SJSA1 (cell line): ENCODE results near the gene C11orf98. TPM values are rescaled to one million over a fixed set of nuclear protein-coding genes. Genes with fewer than 3 reads are reported as not detected.
"Not testable (repeated sequence)": the region's sequence is repeated elsewhere in the genome, so short reads cannot be mapped to it uniquely, and the experiment has no call there.

ENCODE experiments used
- DNase-seq, 2 experiments: peaks; one replicate each; pipeline ENCODE4 v3.0.0-alpha.2; 2015 to 2020; ENCODE audit warnings: low spot score in 2 of 2, low read depth in 1 of 2
- H3K27ac ChIP-seq: fragments of 250-450 bp; sonication (Bioruptor Pico); 2 replicates; pipeline ENCODE4 v1.5.1; 2020; ENCODE audit warnings: mild to moderate bottlenecking, moderate library complexity
- H3K27me3 ChIP-seq: fragments of 250-450 bp; sonication (Bioruptor Pico); replicated peaks from 2 replicates; pipeline ENCODE4 v1.5.1; 2020; ENCODE audit warnings: mild to moderate bottlenecking, moderate library complexity
- H3K36me3 ChIP-seq: fragments of 250-450 bp; sonication (Bioruptor Pico); 2 replicates; pipeline ENCODE4 v1.5.1; 2020; ENCODE audit warnings: mild to moderate bottlenecking
- H3K4me1 ChIP-seq: fragments of 250-450 bp; sonication (Bioruptor Pico); replicated peaks from 2 replicates; pipeline ENCODE4 v1.6.1; 2021; ENCODE audit warnings: mild to moderate bottlenecking
- H3K4me3 ChIP-seq: fragments of 250-450 bp; sonication (Bioruptor Pico); 2 replicates; pipeline ENCODE4 v1.5.1; 2020; ENCODE audit warnings: mild to moderate bottlenecking
- H3K9me3 ChIP-seq: fragments of 250-450 bp; sonication (Bioruptor Pico); replicated peaks from 2 replicates; pipeline ENCODE4 v1.5.1; 2020; ENCODE audit warnings: mild to moderate bottlenecking
- total RNA-seq: library from RNA; depleted of rRNA; stranded (reverse); fragments of >200 nt; shearing (Covaris generic); gene quantifications from 2 replicates; pipeline ENCODE4 v1.2.3, GENCODE V29; 2014; rRNA removed

Gene C11orf98
- total RNA-seq = 103 and 121 TPM in 2 replicates

DNA sequence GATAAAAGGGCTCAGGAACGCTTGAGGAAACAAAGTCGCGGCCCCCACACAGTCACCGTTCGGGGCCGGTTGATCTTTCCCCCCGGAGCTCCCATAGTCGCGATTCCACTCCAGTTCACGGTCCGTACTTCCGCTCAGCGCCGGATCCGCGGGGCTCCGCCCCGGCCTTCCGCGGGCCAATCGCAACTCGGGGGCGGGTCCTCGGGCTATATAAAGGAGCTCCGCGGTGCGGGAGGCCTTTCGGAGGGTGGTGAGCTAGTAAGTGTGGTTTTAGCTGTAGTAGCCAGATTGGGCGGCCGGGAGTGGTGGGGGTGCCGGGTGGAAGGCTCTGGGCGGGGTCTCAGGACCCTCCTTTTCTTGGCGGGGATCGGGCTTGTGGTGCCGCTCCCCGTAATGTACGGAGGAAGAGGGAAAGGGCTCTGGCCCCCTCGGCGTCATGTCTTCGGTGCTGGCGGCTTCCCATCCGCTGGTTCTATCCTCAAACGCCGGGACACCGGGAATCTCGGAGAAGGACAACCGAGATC lies at the start of gene C11orf98, which contains the start of gene CSKMT:
TSS of gene C11orf98 (minus strand) at position 136 of the 524 bp plus-strand sequence. CDS start at position 95, 41 bp downstream.
TSS of gene CSKMT (plus strand) at position 238 of the 524 bp plus-strand sequence. CDS start 568 bp downstream, outside the sequence.
- H3K4me1 ChIP-seq = peaks cover 14% of the 10 kb centered on the region
- H3K27me3 ChIP-seq = no peaks in the 10 kb centered on the region
- no peaks in the 10 kb centered on the region; the same call in 1 of the 2 replicates for H3K9me3 ChIP-seq
- peaks cover 60% of the 10 kb centered on the region for H3K36me3 ChIP-seq
- H3K4me3 ChIP-seq = peak within 1 kb of the TSS; percentile 61
- peak; percentile 98 to 99 for DNase-seq
- peak within 1 kb of the TSS; percentile 37 for H3K27ac ChIP-seq

GRCh38 chr11:62713343-62713742 lies 48.3 kb upstream of the C11orf98 start:
- Histone ChIP-seq H3K4me3 (no peak overlapping the region), H3K9me3 (no peaks in the 10 kb centered on the region), H3K27ac (no peak overlapping the region), H3K27me3 (no peaks in the 10 kb centered on the region), H3K4me1 (peaks cover 17% of the 10 kb centered on the region), H3K36me3 (peaks cover 93% of the 10 kb centered on the region)
- DNase-seq = no peak

DNA sequence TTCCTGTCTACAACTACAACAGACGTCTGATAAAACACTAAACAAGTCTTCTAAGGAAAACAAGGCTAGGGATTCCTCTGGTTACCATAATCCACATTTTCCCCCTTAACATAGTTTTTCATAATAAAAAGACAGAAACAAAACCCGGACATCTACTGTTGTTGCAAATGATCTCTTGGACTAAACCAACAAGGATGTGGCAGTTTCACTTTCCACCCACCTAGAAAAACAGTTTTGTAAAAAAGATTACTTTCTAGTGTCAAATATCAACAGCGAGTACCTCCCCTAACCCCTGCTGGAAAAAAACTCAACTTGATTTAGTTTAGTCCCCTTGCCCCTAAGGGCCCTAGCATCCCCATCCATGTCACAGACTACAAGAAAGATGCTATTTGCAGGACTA lies 47.9 kb upstream of the C11orf98 start:
- no peak for DNase-seq
- Histone ChIP-seq H3K4me3 (no peak overlapping the region), H3K4me1 (peaks cover 17% of the 10 kb centered on the region), H3K36me3 (peaks cover 91% of the 10 kb centered on the region), H3K27ac (no peak overlapping the region), H3K27me3 (no peaks in the 10 kb centered on the region), H3K9me3 (no peaks in the 10 kb centered on the region)

GRCh38 chr11:62712276-62712812 lies 47.3 kb upstream of the C11orf98 start:
- no peaks in the 10 kb centered on the region for H3K27me3 ChIP-seq
- H3K36me3 ChIP-seq = peaks cover 91% of the 10 kb centered on the region
- no peak for DNase-seq
- H3K9me3 ChIP-seq = no peaks in the 10 kb centered on the region
- peaks cover 17% of the 10 kb centered on the region for H3K4me1 ChIP-seq
- H3K4me3 ChIP-seq = no peak overlapping the region
- H3K27ac ChIP-seq = no peak overlapping the region

- Histone ChIP-seq H3K27me3 (no peaks in the 10 kb centered on the region), H3K4me3 (peak overlapping the region; percentile 33), H3K27ac (peak overlapping the region; percentile 72), H3K4me1 (peaks cover 30% of the 10 kb centered on the region), H3K36me3 (peaks cover 89% of the 10 kb centered on the region), H3K9me3 (no peaks in the 10 kb centered on the region)
- no peak for DNase-seq
These were observed 45.0 kb upstream of the C11orf98 start for GRCh38 chr11:62710001-62710345.

DNA sequence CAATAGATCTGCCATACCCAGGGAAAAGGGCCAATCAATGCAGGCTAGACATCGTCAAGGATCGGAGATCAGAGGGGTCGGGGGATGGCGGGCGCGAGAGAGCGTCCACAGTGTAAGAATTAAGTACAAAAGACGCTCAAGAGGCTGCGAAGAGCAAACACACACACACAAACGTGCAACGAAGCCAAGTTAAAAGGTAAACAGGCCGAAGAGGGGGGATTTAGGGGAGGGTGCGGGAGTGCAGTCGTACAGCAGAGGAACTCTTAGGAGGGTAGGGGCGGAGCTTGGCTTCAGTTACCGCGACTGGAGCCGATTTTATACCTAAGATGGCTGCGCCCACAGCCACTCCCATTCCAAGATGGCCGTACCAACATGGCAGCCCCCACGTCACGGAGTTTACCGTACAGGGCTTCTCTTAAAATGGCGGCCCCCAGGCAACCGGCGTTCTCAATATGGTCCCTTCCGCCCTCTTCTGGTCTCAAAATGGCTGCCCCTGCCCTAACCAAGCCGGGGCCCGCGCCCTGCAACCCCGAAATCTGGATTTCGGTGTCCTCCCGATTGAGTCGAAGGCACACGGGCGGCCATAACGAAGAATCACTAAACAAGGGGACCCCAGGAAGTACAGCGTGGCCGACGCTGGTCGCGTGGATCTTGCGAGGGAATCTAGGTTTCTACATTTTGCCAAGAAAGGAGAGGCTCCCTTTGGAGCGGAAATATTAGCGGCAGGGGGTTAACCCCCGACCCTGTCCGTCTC lies 44.4 kb upstream of the C11orf98 start:
- Histone ChIP-seq H3K9me3 (no peaks in the 10 kb centered on the region), H3K36me3 (peaks cover 90% of the 10 kb centered on the region)

DNA sequence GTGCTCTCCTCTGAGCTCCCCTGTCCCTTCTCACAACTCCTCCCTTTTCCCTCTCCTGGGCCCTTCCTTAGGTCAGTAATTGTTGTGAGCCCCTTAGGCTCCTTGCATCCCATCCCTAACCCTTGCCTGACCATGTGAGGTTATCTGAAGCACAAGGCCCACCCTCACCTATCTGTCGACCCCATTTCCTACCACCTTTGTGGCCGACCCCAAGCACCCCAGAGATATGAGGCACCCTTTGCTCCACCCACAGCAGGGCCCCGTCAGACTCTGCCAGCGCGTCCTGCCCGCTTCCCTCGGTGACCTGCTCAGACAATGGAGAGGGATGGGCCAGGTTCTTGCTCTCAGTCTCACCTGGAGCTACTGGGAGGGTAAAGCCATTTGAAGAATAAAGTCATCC lies 43.8 kb upstream of the C11orf98 start:
- Histone ChIP-seq H3K27me3 (no peaks in the 10 kb centered on the region), H3K4me3 (peak overlapping the region; percentile 33), H3K9me3 (no peaks in the 10 kb centered on the region), H3K27ac (peak overlapping the region; percentile 28), H3K4me1 (peaks cover 30% of the 10 kb centered on the region), H3K36me3 (peaks cover 88% of the 10 kb centered on the region)
- no peak for DNase-seq

More for the DNA sequence above, 44.4 kb upstream of the C11orf98 start:
- Histone ChIP-seq H3K4me1 (peaks cover 30% of the 10 kb centered on the region), H3K27me3 (no peaks in the 10 kb centered on the region), H3K4me3 (peak overlapping the region; percentile 33), H3K27ac (peak overlapping the region; percentile 72)
- DNase-seq = peak; percentile 95 to 99

GRCh38 chr11:62708392-62708791 lies 43.4 kb upstream of the C11orf98 start:
- Histone ChIP-seq H3K4me1 (peaks cover 30% of the 10 kb centered on the region), H3K27ac (no peak overlapping the region), H3K36me3 (peaks cover 86% of the 10 kb centered on the region), H3K4me3 (no peak overlapping the region), H3K9me3 (no peaks in the 10 kb centered on the region), H3K27me3 (no peaks in the 10 kb centered on the region)
- no peak for DNase-seq

DNA sequence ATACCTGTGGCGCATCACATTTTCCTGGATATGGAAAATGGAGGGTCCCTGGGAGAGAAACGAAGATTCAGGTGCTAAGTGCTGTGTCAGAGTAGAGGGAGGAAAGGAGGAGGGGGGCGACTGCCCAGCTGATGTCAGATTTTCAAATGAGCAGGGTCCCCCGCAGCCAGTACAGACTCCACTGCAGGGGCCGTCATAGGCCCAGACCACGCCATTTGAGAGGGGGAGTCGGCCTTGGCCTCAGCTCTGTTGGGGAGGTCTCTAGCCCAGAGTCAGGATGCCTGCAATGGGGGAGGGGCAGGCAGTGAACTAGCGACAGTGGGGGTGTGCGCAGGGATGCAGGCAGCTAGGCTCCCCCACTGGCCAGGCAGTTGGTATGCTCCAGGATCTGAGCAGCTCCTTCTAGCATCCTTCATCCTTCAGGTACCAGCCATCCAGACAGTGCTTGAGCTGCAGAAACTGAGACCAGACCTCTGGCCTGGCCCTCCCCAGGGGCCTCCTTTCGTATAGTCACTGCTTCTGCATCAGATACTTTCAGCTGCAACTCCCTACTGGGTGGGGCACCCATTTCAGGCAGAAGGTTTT lies 42.4 kb upstream of the C11orf98 start, which contains the start of the genes BSCL2 and GNG3:
TSS of gene BSCL2 (minus strand) at position 148 of the 585 bp plus-strand sequence. CDS start 229 bp downstream, outside the sequence.
TSS of gene GNG3 (plus strand) at position 400 of the 585 bp plus-strand sequence. CDS start 620 bp downstream, outside the sequence.
- Histone ChIP-seq H3K4me1 (peaks cover 30% of the 10 kb centered on the region), H3K9me3 (no peaks in the 10 kb centered on the region), H3K27me3 (no peaks in the 10 kb centered on the region), H3K27ac (no peak within 1 kb of the TSS), H3K36me3 (peaks cover 81% of the 10 kb centered on the region), H3K4me3 (peak within 1 kb of the TSS; percentile 56)
- DNase-seq = no peak

DNA sequence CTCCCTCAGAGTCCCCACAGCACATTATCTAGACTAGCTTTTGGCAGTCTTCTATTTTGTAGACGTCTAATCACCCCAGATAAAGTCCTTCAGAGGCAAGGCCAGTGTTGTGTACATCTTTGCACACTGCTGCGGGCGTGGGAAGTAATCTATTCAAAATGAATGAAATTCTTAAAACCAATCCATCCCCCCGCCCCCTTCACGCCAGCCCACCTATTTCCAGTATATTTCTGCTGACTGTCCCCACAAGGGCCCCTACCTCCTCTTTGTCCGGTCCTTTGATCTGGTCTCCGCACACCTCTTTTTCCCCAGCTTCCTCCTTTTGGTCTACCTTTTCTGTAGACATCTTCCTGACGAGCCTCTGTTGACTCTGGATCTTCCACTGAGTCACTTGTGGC lies 41.8 kb upstream of the C11orf98 start:
- peaks cover 30% of the 10 kb centered on the region for H3K4me1 ChIP-seq
- H3K36me3 ChIP-seq = peaks cover 81% of the 10 kb centered on the region
- H3K4me3 ChIP-seq = no peak overlapping the region
- no peaks in the 10 kb centered on the region for H3K9me3 ChIP-seq
- no peak overlapping the region for H3K27ac ChIP-seq
- no peaks in the 10 kb centered on the region for H3K27me3 ChIP-seq
- no peak for DNase-seq

GRCh38 chr11:62705880-62706849 lies 41.2 kb upstream of the C11orf98 start:
- peak; percentile 96 to 98 for DNase-seq
- peaks cover 80% of the 10 kb centered on the region for H3K36me3 ChIP-seq
- no peaks in the 10 kb centered on the region for H3K9me3 ChIP-seq
- peaks cover 30% of the 10 kb centered on the region for H3K4me1 ChIP-seq
- H3K27ac ChIP-seq = peak overlapping the region; percentile 67
- H3K4me3 ChIP-seq = peak overlapping the region; percentile 56
- no peaks in the 10 kb centered on the region for H3K27me3 ChIP-seq

GRCh38 chr11:62705413-62705812 lies 40.4 kb upstream of the C11orf98 start:
- no peaks in the 10 kb centered on the region for H3K9me3 ChIP-seq
- H3K36me3 ChIP-seq = peaks cover 80% of the 10 kb centered on the region
- H3K27me3 ChIP-seq = no peaks in the 10 kb centered on the region
- H3K4me1 ChIP-seq = peaks cover 29% of the 10 kb centered on the region
- H3K4me3 ChIP-seq = peak overlapping the region; percentile 56
- DNase-seq = no peak
- H3K27ac ChIP-seq = peak overlapping the region; percentile 67

GRCh38 chr11:62703921-62704320 lies 38.9 kb upstream of the C11orf98 start:
- peaks cover 82% of the 10 kb centered on the region for H3K36me3 ChIP-seq
- H3K4me3 ChIP-seq, H3K27ac ChIP-seq, H3K9me3 ChIP-seq, H3K27me3 ChIP-seq, DNase-seq: not testable (repeated sequence)
- peaks cover 17% of the 10 kb centered on the region for H3K4me1 ChIP-seq
